OCI-M2 (cell line): ENCODE measurements around the gene RNPEPL1.
"Not testable (repeated sequence)": the region's sequence is repeated elsewhere in the genome, so short reads cannot be mapped to it uniquely, and the experiment has no call there.

Experiments
- DNase-seq: peaks from one replicate; lab custom pipeline; 2025; ENCODE audit not compliant: unreplicated experiment; lab: John Stamatoyannopoulos, UW

The RNPEPL1 gene

DNA sequence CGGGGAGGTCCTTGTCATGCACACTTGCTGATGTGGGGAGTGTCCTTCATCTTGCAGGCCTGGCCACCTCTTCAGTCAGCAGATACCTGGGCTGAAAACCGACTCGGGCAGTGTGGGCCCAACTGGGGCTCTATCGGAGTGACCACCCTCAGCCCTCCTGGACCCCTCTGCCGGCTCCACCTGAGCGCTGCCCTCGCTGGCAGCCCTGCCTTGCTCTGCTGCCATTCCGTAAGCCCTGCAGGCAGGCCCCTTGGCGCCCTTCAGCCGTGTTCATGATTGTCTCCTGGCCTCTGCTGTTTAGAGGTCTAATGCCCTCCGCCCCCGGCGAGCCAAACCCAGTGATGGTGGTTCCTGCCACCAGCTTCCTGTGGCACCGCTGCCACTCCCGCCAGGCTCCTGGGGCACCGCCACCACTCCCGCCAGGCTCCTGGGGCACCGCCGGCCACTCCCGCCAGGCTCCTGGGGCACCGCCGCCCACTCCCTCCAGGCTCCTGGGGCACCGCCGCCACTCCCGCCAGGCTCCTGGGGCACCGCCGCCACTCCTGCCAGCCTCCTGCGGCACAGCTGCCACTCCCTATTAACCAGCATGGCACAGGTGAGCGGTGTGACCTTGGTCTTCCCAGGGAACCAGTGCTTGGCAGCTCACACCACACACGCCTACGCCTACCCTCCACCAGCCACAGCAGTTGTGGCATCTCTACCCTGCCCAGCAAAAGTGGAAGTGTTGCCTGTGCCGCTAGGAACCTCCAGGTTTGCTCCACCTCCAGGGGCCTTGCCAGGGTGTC lies 34.2 kb downstream of the RNPEPL1 start:
- DNase-seq: no peak

DNA sequence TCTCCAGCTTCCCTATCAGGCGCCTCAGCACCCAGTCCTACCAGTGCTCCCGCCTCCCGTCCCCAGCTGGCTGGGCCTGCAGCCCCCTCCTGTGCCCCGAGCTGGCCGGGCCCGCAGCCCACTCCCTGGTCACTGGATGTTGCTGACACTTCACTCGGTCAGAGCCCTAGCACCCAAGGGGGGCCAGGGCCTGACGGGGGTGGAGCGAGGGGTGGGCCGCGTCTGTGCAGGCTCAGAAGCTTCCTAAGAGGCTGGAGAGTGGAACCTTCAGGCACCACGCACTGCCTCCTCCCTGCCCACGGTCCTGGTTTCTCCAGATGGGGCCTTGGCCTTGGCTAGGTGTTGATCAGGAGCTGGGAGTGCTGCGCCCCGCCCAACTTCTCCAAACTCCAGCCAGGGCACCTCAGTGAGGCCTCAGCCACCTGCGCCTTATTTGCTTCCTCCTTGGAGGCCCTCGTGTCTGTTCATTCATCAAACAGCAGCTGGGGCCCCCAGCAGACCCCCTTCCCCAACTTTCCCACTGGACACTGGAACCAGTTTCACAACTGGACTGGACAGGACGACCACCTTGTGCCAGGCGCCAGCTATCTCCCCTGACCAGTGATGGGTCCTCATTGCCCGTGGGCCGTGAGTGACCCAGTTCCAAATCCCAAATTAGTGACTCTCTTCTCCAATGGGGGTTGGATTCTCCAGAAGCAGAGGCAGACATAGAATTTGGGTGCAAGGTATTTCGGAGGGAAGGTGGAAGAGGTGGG lies 35.0 kb downstream of the RNPEPL1 start:
- DNase-seq: no peak

DNA sequence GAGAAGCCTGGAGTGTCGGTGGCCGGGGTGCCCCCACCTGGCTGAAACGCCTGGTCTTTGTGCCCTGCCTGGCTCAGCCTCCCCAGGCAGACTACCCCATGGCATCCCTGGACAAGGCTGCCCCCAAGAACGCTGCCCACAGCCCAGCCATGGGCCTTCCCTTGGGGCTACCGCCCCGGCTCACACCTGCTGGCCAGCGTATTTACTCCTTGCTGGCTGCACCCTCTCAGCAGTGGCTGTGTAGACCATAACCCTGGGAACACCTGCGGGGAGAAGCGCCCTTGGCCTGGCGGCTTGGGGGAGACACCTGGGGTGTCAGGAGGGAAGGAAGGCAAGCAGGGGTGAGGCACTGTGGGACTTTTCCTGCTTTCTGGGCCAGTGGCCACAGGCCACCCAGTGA lies 35.6 kb downstream of the RNPEPL1 start:
- DNase-seq: no peak

DNA sequence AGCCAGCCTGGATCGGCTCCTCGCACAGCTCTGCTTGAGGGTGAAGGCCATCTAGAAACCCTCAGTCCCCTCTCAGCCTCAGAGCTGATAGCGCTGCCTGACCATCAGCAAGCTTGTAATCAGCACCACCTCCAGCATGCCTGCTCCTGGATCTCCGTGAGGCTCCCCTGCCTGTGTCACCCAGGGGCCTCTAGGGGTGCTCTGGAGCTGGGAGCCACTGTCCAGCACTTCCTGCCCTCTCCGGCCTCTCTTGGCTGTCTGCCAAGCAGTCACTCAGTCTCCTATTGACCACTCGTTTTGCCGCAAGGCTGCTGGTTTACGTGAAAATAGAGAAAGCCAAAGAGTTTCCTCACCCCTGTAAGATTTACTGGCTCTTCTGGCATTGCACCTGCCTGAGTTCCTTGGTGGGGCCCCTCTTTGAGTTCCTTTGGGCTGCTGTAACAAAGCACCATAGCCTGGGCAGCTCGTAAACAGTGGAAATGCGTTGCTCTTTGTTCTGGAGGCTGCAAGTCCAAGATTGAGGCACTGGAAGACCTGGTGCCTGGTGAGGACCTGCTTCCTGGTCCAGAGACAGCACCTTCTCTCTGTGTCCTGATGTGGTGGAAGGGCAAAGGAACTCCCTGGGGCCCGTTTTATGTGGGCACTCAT lies 36.1 kb downstream of the RNPEPL1 start:
- DNase-seq: no peak

DNA sequence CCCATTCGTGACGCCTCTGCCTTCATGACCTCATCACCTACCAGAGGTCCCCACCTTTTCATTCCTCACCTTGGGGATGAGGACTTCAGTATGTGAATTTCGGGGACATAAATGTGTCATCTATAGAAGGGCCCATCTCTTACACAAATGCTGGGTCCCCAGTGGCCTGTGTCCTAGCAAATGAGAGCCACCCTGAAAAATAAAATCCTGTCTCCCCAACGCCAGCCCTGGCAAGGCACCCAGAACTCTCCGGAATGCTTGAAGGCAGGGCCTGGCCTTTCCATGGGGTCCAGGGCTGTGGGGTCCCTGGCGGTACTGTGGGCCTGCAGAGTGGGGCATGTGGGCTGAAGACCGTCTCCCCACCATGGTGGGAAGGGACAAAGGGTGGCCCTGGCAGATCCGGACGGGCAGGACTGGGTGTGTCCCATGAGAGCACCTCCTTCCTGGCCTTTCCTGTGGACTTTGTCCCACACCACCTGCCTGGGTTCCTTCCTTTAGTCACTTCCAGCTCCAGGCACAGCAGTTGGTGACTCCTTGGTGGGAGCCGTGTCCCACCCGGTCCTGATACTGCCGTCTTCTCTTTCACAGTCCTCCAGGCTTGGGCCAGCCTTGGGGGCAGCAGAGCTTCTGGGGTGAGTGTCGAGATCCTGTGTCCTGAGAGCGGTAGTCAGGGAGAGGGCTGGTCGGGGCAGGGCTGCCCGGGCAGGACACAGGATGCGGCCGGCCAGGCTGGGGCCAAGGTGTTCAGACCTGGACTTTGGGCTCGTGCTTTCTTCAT lies 36.8 kb downstream of the RNPEPL1 start:
- DNase-seq: no peak

DNA sequence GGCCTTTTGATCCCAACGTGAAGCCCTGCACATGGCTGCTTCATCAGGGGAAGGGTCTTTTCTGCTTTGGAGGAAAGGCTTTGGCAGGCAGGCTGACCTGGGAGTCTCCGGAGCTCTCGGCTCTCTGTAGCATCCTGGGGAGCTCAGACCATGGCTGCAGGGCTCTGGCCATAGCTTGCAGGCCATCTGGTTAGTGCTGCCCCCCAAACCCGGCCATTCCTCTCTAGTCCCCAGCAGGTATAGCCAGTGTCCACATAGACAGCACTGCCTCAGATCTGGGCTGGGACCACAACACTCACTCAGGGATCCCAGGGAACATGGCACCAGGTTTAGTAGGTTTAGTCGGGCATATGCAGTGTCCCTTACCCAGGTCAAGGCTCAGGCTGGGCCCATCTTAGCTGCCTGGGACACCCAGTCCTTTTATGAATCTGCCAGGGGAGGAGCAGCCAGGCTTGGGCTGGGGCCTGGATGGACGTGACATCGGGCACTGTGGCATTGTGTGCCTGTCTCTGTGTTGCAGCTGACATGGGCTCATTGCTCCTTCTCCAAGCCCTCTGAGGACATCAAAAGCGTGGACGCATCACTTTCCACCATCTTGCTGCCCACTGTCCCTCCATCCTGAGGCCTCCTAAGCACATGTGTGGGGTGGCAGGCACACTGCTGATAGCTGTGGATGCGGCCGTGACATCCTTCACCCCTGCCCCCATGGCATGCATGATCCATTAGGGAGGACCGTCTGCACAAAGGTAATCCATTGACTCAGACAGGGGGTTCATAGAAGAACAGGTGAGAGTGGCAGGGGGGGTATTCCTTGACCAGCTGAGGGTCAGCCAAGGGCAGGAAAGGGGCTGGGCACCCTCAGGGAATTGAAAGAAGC lies 37.8 kb downstream of the RNPEPL1 start:
- no peak for DNase-seq

DNA sequence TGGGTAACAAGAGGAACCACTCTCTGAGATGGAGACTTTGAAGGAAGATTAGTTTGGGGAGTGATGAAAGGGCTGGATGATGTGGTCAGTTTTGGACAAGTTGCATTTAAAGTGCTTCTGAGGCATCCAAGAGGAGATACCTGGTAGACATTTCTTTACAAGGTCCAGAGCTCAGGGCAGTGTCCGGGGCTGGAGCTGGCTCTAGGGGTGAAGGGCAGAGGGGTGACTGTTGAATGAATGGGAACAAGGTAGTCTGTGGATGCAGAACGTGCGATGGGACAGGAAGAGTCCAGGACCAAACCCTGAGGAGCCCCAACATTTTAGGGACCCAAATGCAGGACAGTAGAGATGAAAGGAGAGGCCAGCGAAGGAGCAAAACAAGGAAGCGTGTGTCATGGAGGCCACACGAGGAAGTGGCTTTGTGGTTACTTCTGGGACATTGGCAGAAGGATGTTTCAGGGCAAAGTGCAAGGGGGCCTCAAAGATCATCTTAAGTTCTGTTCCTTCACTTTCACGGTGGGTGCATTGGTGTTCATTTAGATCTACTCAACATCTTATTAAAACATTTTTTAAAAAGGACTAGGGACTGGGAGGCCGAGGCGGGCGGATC lies 43.4 kb downstream of the RNPEPL1 start:
- no peak for DNase-seq

DNA sequence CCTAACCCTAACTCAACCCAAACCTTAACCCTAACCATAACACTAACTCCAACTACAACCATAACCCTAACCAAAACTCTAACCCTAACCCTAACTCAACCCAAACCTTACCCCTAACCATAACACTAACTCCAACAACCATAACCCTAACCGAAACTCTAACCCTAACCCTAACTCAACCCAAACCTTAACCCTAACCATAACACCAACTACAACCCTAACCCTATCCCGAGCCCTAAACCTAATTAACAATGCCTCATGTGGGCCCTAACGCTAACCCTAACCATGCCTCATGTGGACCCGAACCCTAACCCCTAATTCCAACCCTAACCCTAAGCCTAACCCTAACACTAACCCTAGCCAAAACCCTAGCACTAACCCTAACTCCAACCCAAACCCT lies 45.5 kb downstream of the RNPEPL1 start:
- no peak for DNase-seq

DNA sequence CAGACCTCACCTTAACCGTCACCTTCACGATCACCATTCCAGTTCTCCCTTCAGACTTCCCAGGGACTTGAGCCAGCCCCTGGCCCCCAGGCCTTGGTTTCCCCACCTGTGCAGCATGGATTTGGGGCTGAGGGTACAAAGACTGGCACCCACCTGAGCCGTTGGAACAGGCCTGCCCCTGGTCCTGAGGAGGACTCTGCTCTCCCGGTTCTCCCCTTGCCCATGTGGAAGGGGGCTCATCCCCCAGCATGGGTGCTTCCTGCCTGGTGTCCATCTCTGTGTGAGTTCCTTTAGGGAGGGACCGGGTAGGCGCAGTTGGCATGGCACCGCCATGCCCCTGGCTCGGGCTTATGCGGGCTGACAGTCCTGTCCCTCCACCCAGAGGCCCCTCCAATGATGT lies 46.1 kb downstream of the RNPEPL1 start:
- DNase-seq: no peak

DNA sequence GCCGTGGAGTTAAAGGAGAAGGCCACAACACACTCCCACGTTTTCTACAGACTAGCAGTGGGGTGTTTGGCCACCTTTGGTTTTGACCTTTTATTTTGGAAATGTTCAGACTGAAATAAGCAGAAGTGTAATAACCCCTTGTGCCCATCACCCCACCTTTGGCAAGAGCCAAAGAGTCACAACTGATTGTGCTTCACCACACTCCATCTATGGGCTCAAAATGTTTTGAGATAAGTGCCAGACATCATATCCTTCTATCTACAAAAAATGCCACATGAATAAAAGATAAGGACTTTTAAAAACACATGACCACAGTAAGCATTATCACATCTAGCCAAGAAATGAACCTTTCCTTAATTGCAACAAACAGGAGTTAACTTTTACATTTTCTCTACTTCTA lies 47.1 kb downstream of the RNPEPL1 start:
- DNase-seq: no peak

DNA sequence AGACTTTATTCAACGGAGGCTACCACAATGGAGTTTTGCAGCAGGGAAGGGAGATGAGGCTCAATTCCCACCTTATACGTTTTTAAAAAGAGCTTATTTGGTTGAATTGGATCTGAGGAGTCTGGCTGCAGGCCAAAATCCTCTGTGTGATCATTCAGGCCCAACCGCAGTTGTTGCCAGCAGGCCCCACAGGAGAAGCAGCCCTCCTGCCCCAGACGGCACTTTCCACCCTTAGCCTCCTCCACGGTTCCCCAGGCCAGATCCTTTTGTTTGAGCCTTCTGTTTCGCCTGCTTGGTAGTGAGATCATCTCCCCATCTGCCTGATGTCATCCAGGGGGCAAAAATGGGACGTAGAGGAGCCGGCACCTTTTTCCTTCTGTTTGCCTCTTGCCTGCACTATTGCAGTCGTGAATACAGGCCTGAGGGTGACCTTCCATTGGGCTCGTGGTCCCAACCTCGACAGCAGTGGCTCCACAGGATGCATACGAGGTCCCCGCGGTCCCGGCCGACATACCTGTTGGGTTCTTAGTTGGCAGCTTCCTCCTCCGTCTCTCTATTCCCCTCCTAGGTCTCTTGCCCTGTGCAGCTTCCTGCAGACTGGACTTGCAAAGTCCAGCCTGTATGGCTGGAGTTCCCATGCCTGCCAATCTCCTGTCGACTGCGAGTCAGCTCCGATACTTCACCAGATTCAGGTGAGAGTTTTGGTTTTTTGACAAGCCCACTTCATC lies 47.7 kb downstream of the RNPEPL1 start:
- DNase-seq: no peak

DNA sequence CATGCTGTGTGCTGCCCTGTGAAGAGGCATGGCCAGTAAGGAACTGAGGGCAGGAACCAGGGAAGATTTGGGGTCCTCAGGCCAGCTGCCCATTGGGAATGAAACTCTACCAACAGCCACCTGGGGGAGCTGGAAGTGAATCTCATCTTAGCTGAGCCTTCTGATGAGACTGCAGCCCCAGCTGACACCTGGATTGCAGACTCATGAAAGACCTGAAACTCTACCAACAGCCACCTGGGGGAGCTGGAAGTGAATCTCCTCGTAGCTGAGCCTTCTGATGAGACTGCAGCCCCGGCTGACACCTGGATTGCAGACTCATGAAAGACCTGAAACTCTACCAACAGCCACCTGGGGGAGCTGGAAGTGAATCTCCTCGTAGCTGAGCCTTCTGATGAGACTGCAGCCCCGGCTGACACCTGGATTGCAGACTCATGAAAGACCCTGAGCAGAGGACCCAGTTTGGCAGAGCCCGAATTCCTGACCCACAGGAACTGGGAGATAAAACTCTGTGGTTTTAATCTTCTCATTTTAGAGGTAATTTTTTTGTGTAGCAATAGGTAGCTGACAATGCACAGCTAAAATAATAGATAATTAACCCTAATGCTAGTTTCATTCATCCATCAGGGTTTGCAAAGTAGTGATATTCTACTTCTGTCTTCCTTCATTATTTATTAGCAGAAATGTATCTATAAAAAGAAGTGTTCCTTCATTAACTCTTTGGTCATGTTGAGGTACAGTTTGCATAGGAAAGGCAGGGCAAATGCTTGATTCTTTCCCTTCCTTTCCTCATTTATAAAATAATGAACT lies 48.8 kb downstream of the RNPEPL1 start:
- DNase-seq: not testable (repeated sequence)

DNA sequence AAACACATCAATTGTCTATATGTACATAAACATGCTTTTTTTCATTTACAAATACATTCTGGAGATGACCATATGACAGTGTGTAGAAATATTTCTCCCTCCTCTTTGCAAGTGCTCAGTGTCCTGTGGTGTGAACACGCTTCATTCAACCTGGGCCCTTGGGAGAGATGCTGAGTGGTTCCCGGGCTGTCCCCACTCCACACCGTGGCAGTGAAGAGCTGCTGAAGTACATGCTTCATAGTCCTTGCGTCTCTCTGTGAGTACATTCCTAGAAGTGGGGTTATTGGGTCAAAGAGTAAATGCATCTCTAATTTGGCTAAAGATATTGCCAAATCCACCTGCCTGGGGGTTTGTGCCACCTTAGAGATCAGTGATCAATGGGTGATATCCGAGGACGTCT lies 50.5 kb downstream of the RNPEPL1 start:
- no peak for DNase-seq

DNA sequence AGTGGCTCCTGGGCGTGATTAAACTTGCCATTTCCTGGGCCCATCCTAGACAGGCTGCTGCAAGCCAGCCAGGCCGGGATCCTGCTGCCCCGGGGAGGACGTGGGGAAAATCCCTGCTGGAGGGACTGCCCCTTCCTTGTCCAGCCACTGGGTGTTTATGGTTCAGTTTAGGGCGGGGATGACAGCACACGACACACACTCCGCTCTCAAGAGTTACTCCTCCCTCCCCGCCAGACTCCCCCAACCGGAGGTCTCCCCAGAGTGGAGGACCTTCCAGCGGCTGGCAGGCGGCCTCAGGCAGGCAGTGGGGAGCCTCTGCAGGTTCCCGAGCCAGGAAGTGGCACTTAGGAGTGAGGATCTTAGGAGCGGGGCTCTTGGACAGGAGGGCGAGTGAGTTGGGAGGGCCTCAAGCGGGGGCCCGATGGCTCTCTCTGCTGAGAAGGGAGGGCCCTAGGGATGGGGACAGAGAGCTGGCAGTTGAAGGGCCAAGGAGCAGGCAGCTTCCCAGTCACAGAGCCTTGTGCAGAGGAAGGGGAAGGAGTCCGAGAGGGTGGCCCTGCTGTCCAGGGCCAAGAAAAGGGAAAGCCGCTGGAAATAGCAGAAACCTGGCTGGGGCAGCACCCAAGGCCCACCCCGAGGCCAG lies 51.3 kb downstream of the RNPEPL1 start:
- no peak for DNase-seq

DNA sequence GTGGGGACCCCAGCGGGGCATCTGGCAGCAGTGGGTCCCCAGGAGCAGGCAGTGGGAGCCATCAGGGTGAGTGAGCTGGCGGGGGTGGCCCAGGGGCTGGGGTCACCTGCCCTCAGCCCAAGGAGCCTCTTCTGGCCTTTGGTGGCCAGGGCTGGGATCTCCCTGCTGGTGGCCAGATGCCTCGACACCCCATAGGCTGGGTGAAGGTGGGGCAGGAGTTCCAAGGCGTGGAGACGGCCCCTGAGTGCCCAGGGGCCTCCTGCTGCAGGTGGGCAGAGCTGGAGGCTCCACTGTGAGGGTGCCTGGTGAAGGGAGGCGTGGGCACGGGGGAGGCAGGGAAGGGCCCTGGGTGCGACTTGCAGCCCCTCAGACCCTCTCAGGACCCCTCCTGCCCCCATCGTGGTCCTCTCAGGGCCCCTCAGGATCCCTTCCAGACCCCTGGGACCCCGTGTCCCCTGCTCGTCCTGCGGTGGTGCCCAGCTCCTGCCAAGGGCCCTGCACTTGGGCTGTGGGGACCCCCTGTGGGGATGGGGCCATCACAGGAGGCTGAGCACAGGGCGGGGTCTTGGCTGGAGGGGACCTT lies 52.0 kb downstream of the RNPEPL1 start:
- no peak for DNase-seq

DNA sequence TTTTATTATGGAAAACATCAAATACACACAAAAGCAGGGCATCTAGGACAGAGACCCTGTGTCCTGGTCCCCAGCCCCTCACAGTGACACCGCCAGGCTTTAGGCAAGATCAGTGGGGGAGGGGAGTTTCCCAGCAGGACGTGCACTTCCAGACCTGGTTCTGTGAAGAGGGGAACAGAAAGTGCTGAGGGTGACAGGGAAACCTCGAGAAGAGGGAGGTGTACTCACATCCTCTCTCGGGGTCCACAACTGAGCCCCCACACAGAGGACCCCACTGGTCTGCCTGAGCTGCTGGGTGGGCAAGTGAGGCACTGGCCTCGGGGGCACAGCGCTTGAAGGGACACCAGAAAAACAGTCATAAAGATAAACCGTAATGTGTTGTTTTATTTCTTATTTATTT lies 52.6 kb downstream of the RNPEPL1 start:
- DNase-seq: no peak

DNA sequence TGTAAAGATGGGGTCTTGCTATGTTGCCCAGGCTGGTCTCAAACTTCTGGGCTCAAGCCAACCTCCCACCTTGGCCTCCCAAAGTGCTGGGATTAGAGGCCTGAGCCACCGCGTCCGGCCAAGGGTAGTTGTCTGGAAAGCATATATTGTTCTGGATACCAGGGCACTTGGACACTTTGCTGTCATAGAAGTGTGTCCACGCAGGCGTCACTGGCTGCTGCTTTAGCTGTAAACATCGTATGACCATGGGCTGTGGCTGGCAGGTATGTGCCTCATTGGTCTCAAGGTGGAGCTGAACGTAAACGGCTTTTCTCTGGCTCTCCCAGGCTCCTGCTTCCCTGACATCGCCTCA lies 53.8 kb downstream of the RNPEPL1 start:
- no peak for DNase-seq
